ENCODE data around the gene ARHGAP18. TPM values are rescaled to one million over a fixed set of nuclear protein-coding genes. Genes with fewer than 3 reads are reported as not detected.

Gene ARHGAP18
- total RNA-seq, 6 donors from 2014 or later, result 30.4 to 56.8 (median 48.9) TPM

DNA sequence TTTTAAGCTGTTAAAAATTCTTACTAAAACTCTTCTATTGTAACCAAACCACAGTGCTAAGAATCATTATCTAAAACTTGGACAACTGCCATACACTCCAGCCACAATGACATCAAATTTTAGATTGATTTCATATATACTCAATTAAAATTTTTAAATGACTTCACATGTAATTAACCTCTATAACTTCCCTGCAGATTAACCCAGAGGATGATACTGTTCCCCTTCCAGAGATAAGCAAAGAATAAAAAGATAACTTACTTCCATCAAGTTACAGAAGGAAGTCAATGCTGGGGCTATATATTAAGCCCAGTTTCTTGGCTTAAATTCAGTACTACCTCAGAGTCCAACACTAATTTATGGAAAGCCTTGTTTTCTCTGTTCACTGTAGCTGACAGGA lies 71.3 kb downstream of the ARHGAP18 start:
- Histone ChIP-seq H3K4me1 (peaks cover 1 to 34% (median 10%) of the 10 kb centered on the region in 4 donors), H3K36me3 (peaks cover 0 to 24% (median 5%) of the 10 kb centered on the region in 4 donors), H3K27me3 (no peaks in the 10 kb centered on the region), H3K4me3 (no peak overlapping the region), H3K9me3 (no peaks in the 10 kb centered on the region), H3K27ac (peak overlapping the region in 2 of 4 donors; percentile 17 to 51)
- TF ChIP-seq, protein P1, sequence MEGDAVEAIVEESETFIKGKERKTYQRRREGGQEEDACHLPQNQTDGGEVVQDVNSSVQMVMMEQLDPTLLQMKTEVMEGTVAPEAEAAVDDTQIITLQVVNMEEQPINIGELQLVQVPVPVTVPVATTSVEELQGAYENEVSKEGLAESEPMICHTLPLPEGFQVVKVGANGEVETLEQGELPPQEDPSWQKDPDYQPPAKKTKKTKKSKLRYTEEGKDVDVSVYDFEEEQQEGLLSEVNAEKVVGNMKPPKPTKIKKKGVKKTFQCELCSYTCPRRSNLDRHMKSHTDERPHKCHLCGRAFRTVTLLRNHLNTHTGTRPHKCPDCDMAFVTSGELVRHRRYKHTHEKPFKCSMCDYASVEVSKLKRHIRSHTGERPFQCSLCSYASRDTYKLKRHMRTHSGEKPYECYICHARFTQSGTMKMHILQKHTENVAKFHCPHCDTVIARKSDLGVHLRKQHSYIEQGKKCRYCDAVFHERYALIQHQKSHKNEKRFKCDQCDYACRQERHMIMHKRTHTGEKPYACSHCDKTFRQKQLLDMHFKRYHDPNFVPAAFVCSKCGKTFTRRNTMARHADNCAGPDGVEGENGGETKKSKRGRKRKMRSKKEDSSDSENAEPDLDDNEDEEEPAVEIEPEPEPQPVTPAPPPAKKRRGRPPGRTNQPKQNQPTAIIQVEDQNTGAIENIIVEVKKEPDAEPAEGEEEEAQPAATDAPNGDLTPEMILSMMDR (IDR thresholded peaks at IDR 0.05), result no peak
- no peak for TF ChIP-seq POLR2AphosphoS5 (IDR thresholded peaks at IDR 0.05)
- DNase-seq (no peak), ATAC-seq (ENCODE audit: low FRiP score in 2 of 2) (no peak)

GRCh38 chr6:129638055-129638684 lies 71.8 kb downstream of the ARHGAP18 start:
- ATAC-seq (ENCODE audit: low FRiP score in 2 of 2) (no peak), DNase-seq (no peak)
- H3K27me3 ChIP-seq, result no peaks in the 10 kb centered on the region
- peak overlapping the region in 3 of 4 donors; percentile 9 to 51 (median 17) for H3K27ac ChIP-seq
- 47 to 60% methylated on average over 8 of the region's 8 CpGs for WGBS, 2 donors
- TF ChIP-seq, protein P1 (IDR thresholded peaks at IDR 0.05), result no peak
- no peak for TF ChIP-seq POLR2A (IDR thresholded peaks at IDR 0.05)
- no peak for TF ChIP-seq POLR2AphosphoS5 (IDR thresholded peaks at IDR 0.05)
- no peak for TF ChIP-seq EP300 (IDR thresholded peaks at IDR 0.05)
- no peaks in the 10 kb centered on the region for H3K9me3 ChIP-seq
- H3K36me3 ChIP-seq, result peaks cover 0 to 26% (median 5%) of the 10 kb centered on the region in 4 donors
- no peak overlapping the region for H3K4me3 ChIP-seq
- peaks cover 0 to 31% (median 7%) of the 10 kb centered on the region in 4 donors for H3K4me1 ChIP-seq

DNA sequence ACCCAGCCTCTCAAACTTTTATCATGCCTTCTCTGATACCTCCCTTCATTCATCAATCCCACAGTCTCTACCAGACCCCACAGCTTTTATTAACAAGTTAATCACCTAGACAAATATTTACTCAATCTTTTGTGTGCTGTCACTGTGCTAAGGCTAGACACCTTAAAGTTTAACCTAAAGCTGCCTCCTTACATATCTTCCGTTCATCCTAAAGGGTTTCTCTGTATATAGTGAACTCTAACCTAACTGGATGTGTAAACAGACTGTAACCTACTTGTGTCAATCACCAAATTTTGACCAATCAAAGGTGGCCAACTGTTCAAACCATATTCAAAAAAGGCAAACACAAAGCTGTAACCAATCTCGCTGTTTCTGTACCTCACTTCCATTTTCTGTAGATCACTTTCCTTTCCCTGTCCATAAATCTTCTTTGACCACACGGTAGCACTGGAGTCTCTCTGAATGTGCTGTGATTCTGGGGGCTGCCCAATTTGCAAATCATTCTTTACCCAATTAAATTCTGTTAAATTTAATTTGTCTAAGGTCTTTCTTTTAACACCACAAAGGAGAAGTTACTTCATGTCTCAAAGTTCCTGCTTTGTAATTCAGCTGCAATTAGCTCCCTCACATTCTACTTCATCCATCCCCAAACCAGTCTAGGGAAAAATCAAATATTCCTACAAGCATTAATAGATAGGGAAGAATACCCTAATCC lies 72.5 kb downstream of the ARHGAP18 start:
- TF ChIP-seq, protein P1 (IDR thresholded peaks at IDR 0.05), result no peak
- no peak for TF ChIP-seq POLR2AphosphoS5 (IDR thresholded peaks at IDR 0.05)
- TF ChIP-seq POLR2A (IDR thresholded peaks at IDR 0.05), result no peak
- no peak for TF ChIP-seq EP300 (IDR thresholded peaks at IDR 0.05)
- H3K9me3 ChIP-seq, result no peaks in the 10 kb centered on the region
- H3K36me3 ChIP-seq, result peaks cover 0 to 29% (median 5%) of the 10 kb centered on the region in 4 donors
- 80 to 83% methylated on average over 3 of the region's 3 CpGs for WGBS, 2 donors
- no peak overlapping the region for H3K4me3 ChIP-seq
- DNase-seq (no peak), ATAC-seq (ENCODE audit: low FRiP score in 2 of 2) (no peak)
- H3K27ac ChIP-seq, result peak overlapping the region in 3 of 4 donors; percentile 9 to 51 (median 17)
- H3K27me3 ChIP-seq, result no peaks in the 10 kb centered on the region
- peaks cover 0 to 29% (median 7%) of the 10 kb centered on the region in 4 donors for H3K4me1 ChIP-seq

- H3K4me1 ChIP-seq, result peaks cover 0 to 29% (median 7%) of the 10 kb centered on the region in 4 donors
- peaks cover 0 to 27% (median 5%) of the 10 kb centered on the region in 4 donors for H3K36me3 ChIP-seq
- H3K27me3 ChIP-seq, result no peaks in the 10 kb centered on the region
- H3K27ac ChIP-seq, result peak overlapping the region in 1 of 4 donors; percentile 44
- 76 to 99% methylated on average over 2 to 3 of the region's 3 CpGs for WGBS, 2 donors
- DNase-seq, result no peak
- no peaks in the 10 kb centered on the region for H3K9me3 ChIP-seq
- TF ChIP-seq EP300 (IDR thresholded peaks at IDR 0.05) (no peak), POLR2AphosphoS5 (IDR thresholded peaks at IDR 0.05) (no peak), POLR2A (IDR thresholded peaks at IDR 0.05) (no peak)
- TF ChIP-seq, protein P1 (IDR thresholded peaks at IDR 0.05), result no peak
- H3K4me3 ChIP-seq, result no peak overlapping the region
- ATAC-seq (ENCODE audit: low FRiP score in 2 of 2), result peak in 1 of 2 donors; percentile 58
Observed at GRCh38 chr6:129635396-129636130, 74.4 kb downstream of the ARHGAP18 start.
